ENCODE data around the gene PATJ. TPM values are rescaled to one million over a fixed set of nuclear protein-coding genes. Genes with fewer than 3 reads are reported as not detected.
A peak's percentile ranks its signal among the peaks of the same experiment; 100 is the strongest.
"Not testable (repeated sequence)": the region's sequence is repeated elsewhere in the genome, so short reads cannot be mapped to it uniquely, and the experiment has no call there.

Gene PATJ
- total RNA-seq, 1 donor from 2014 or later, result 124 TPM

DNA sequence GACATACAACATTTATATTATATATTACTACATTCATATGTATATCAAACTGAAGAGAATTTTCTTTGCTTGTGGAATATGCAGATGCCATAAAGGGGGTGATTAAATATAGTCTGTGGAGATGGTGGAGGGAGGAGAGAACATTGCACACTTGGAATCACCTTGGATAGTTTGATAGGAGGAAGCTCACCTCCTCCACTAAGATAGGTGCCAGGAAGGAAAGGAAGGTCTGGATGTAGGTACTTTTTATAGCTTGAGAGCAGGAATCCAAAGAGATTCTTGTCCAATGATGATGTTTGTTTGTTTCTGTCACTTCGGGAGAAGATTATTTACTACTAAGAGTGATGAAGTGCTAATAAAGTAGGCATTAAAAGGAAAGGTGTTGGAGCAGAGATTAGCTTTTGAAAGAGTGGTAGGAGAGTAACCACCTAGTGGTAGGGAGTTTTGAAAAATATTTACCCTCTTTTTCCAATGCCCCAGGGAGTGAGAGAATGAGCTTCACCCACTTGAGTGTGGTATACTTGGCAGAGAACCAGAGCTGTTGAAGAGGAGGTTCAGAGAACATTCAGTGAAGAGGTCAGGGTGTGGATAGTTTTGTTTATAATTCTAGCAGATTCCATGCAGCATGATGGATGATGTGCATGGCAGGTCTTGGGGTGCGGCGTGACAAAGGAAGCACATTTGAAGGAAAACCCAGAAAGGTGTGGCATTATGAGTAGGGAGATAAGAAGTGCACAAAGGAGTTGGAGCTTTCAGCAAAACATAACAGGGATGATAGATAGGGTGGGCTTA, 145.0 kb downstream of the PATJ start:
- DNase-seq (ENCODE audit: low read depth), result peak; percentile 46

- DNase-seq (ENCODE audit: low read depth), result no peak
These were observed 145.8 kb downstream of the PATJ start for GRCh38 chr1:61887931-61888564.

- DNase-seq (ENCODE audit: low read depth), result no peak
These were observed 146.5 kb downstream of the PATJ start for GRCh38 chr1:61888808-61889207.

DNA sequence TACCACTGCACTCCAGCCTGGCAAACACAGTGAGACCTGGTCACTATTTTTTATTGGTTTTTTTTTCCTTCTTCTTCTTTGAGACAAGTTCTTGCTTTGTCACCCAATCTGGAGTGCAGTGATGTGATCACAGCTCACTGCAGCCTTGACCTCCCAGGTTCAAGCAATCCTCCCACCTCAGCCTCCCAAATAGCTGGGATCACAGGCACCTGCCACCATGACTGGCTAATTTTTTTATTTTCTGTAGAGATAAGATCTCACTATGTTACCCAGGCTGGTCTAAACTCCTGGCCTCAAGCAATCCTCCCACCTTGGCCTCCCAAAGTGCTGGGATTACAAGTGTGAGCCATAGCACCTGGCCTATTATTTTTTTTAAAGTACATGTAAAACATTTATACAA, 148.2 kb downstream of the PATJ start:
- DNase-seq (ENCODE audit: low read depth), result not testable (repeated sequence)

GRCh38 chr1:61892977-61893376, 150.7 kb downstream of the PATJ start:
- DNase-seq (ENCODE audit: low read depth), result no peak

GRCh38 chr1:61894296-61894695, 152.0 kb downstream of the PATJ start:
- DNase-seq (ENCODE audit: low read depth), result not testable (repeated sequence)

GRCh38 chr1:61895175-61895574, 152.9 kb downstream of the PATJ start:
- no peak for DNase-seq (ENCODE audit: low read depth)

DNA sequence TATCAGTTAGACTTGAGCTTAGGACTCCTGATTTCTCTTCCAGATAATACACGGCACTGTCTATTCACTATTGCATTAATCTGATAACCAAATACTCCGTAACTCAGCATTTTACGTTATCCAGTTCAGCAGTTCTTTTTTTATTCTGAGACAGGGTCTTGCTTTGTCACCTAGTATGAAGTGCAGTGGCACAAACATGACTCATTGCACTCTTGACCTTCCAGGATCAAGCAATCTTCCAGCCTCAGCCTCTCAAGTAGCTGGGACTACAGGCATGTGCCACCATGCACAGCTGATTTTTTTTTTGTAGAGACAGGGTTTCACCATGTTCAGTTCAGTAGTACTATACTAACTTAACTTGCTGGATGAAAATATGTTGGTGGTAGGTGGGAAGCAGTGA, 156.4 kb downstream of the PATJ start:
- peak; percentile 34 for DNase-seq (ENCODE audit: low read depth)

GRCh38 chr1:61904354-61904753, 162.1 kb downstream of the PATJ start:
- peak; percentile 25 for DNase-seq (ENCODE audit: low read depth)

DNA sequence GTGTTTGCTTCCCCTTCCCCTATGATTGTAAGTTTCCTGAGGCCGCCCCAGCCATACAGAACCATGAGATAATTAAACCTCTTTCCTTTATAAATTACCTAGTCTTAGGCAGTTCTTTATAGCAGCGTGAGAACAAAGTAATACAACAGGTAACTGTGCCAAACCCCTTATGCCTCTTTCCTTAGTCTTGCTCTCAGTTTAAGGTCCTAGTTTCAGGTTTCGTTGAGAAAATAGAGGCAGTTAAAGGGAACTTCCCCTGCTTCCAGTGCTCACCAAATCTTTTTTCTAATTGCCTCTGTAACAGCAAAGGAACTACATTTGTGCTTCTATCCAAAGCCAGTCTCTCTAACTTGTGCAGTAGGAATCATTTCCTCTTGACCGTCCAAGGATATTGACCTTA, 164.8 kb downstream of the PATJ start:
- DNase-seq (ENCODE audit: low read depth), result no peak

DNA sequence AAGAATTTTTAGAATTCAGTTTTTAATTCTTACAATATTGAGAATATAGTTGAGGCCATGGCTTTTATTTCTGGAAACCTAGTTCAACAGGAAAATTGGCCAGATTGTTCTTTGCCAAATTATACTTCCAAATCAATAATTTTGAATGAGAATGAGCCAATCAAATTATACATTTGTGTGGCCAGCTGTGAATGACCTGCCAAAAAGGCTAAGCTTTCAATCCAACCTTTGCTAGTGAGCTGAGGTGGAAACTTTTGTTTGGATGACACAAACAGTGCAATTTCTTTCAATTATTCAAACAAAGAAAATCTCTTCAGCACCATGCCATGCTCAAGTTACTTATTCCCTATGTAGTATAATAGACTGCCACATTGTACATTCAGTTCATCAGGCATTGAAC, 167.8 kb downstream of the PATJ start:
- no peak for DNase-seq (ENCODE audit: low read depth)

GRCh38 chr1:61914823-61915482, 172.7 kb downstream of the PATJ start:
- peak; percentile 14 for DNase-seq (ENCODE audit: low read depth)

- no peak for DNase-seq (ENCODE audit: low read depth)
These were observed 179.2 kb downstream of the PATJ start for GRCh38 chr1:61921435-61921834.

GRCh38 chr1:61922950-61923480, 180.7 kb downstream of the PATJ start:
- no peak for DNase-seq (ENCODE audit: low read depth)

DNA sequence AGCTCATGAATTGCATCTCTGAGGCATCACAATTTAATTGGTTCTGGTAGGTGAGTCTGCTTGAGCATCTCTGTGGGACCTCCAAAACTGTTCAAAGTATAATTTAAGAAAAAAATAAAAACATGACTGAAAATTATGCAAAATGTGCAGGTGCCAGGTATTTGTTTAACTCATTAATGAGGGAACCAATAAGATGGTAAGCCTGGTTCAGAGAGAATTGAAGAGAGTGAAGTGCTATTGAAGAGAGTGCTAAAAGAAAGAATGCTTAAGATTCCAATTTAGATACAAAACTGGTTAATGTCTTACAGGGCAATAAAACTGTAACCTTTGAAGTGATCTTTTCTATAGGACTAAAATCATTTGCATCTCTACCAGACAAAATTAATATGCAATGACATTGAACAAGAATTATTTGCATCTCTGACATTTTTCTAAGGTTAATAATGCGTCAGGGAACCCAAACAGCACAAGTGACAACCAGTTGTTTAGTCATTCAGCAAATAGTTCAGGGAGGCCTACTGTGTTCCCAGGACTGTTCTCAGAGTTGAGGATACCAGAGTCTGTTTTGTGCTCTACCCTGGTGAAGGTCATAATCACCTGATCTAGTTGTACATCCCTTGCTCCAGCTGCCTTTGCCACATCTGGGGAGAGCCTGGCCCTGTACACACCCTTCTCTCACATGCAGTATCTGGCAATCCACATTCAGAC, 183.5 kb downstream of the PATJ start:
- DNase-seq (ENCODE audit: low read depth), result peak; percentile 22

GRCh38 chr1:61926597-61926996, 184.3 kb downstream of the PATJ start:
- DNase-seq (ENCODE audit: low read depth), result no peak

- DNase-seq (ENCODE audit: low read depth), result no peak
These were observed 187.9 kb downstream of the PATJ start for GRCh38 chr1:61930116-61930645.

GRCh38 chr1:61931587-61932279, 189.5 kb downstream of the PATJ start:
- no peak for DNase-seq (ENCODE audit: low read depth)

GRCh38 chr1:61935516-61935915, 193.2 kb downstream of the PATJ start:
- DNase-seq (ENCODE audit: low read depth), result no peak

- no peak for DNase-seq (ENCODE audit: low read depth)
These were observed 194.6 kb downstream of the PATJ start for GRCh38 chr1:61936839-61937238.

- no peak for DNase-seq (ENCODE audit: low read depth)
These were observed 199.5 kb downstream of the PATJ start for GRCh38 chr1:61941794-61942193.

All from renal cortical epithelial cell (primary cell).